ENCODE data around the gene ELF1.
"Not testable (repeated sequence)": the region's sequence is repeated elsewhere in the genome, so short reads cannot be mapped to it uniquely, and the experiment has no call there.

Gene ELF1

GRCh38 chr13:40929883-40930282 lies 89.2 kb downstream of the ELF1 start:
- not testable (repeated sequence) for DNase-seq

- DNase-seq, result no peak
These were observed 90.1 kb downstream of the ELF1 start for GRCh38 chr13:40928980-40929379.

- DNase-seq, result no peak
These were observed 91.2 kb downstream of the ELF1 start for GRCh38 chr13:40927929-40928328.

GRCh38 chr13:40923867-40924266 lies 95.2 kb downstream of the ELF1 start:
- DNase-seq, result no peak

GRCh38 chr13:40922437-40923040 lies 96.6 kb downstream of the ELF1 start:
- DNase-seq, result no peak

GRCh38 chr13:40920826-40921225 lies 98.3 kb downstream of the ELF1 start:
- DNase-seq, result peak; percentile 18

GRCh38 chr13:40919901-40920300 lies 99.2 kb downstream of the ELF1 start:
- not testable (repeated sequence) for DNase-seq

- DNase-seq, result peak; percentile 61
These were observed 102.7 kb downstream of the ELF1 start for GRCh38 chr13:40916207-40916998.

GRCh38 chr13:40914863-40915262 lies 104.3 kb downstream of the ELF1 start:
- not testable (repeated sequence) for DNase-seq

- no peak for DNase-seq
These were observed 107.8 kb downstream of the ELF1 start for GRCh38 chr13:40911341-40911740.

GRCh38 chr13:40910324-40911050 lies 108.6 kb downstream of the ELF1 start:
- DNase-seq, result peak; percentile 65

GRCh38 chr13:40909541-40910200 lies 109.4 kb downstream of the ELF1 start:
- peak; percentile 15 for DNase-seq

GRCh38 chr13:40908546-40908945 lies 110.6 kb downstream of the ELF1 start:
- no peak for DNase-seq

- DNase-seq, result not testable (repeated sequence)
These were observed 118.1 kb downstream of the ELF1 start for GRCh38 chr13:40901032-40901431.

- DNase-seq, result not testable (repeated sequence)
These were observed 118.5 kb downstream of the ELF1 start for GRCh38 chr13:40900568-40900967.

GRCh38 chr13:40897053-40897452 lies 122.1 kb downstream of the ELF1 start:
- DNase-seq, result no peak

- DNase-seq, result no peak
These were observed 123.6 kb downstream of the ELF1 start for GRCh38 chr13:40895227-40896184.

GRCh38 chr13:40893573-40893972 lies 125.5 kb downstream of the ELF1 start:
- not testable (repeated sequence) for DNase-seq

GRCh38 chr13:40886017-40886416 lies 133.1 kb downstream of the ELF1 start:
- no peak for DNase-seq

- not testable (repeated sequence) for DNase-seq
These were observed 134.9 kb downstream of the ELF1 start for GRCh38 chr13:40884175-40884574.

Measured in fibroblast of skin of back (primary cell).